HEK293T (cell line): ENCODE results near the gene SCNN1B.

Experiments
- CTCF ChIA-PET: fragments of 350-600 bp; formaldehyde crosslinking; extraction: SDS; loops from one replicate; lab custom pipeline; 2021; ENCODE audit warnings: antibody characterized with exemption, inconsistent platforms; lab: Yijun Ruan, JAX
- POLR2A ChIA-PET: fragments of 350-600 bp; formaldehyde crosslinking; extraction: SDS; loops from one replicate; lab custom pipeline; 2020; ENCODE audit warnings: antibody characterized with exemption, inconsistent platforms; lab: Yijun Ruan, JAX
- DNase-seq: peaks from one replicate; pipeline ENCODE4 v3.0.0; 2012; ENCODE audit warnings: mixed read lengths; ENCODE audit errors: extremely low spot score
- ARNT ChIP-seq: fragments of 450-650 bp; IDR thresholded peaks from 2 replicates; pipeline ENCODE4 v1.6.1; 2017; ENCODE audit warnings: mild to moderate bottlenecking
- BHLHE40 ChIP-seq: fragments of 450-650 bp; IDR thresholded peaks from 2 replicates; pipeline ENCODE4 v1.6.1; 2016; ENCODE audit warnings: mild to moderate bottlenecking, moderate library complexity, borderline replicate concordance
- CTBP1 ChIP-seq: fragments of 450-650 bp; IDR thresholded peaks from 2 replicates; pipeline ENCODE4 v1.6.1; 2016; ENCODE audit warnings: borderline replicate concordance
- ELF4 ChIP-seq: fragments of 450-650 bp; IDR thresholded peaks from 2 replicates; pipeline ENCODE4 v1.6.1; 2017; ENCODE audit warnings: antibody characterized with exemption
- FOXA1 ChIP-seq: fragments of 450-650 bp; IDR thresholded peaks from 2 replicates; pipeline ENCODE4 v1.6.1; 2016; ENCODE audit warnings: mild to moderate bottlenecking
- FOXK2 ChIP-seq: fragments of 450-650 bp; IDR thresholded peaks from 2 replicates; pipeline ENCODE4 v1.6.1; 2016; ENCODE audit warnings: mild to moderate bottlenecking
- FOXM1 ChIP-seq: fragments of 450-650 bp; IDR thresholded peaks from 2 replicates; pipeline ENCODE4 v1.6.1; 2017; ENCODE audit warnings: mild to moderate bottlenecking, borderline replicate concordance
- HDGF ChIP-seq: fragments of 450-650 bp; IDR thresholded peaks from 2 replicates; pipeline ENCODE4 v1.6.1; 2017; ENCODE audit warnings: antibody characterized with exemption, borderline replicate concordance
- L3MBTL2 ChIP-seq: fragments of 450-650 bp; conservative IDR thresholded peaks from 2 replicates; pipeline ENCODE4 v1.6.1; 2016; ENCODE audit warnings: mild to moderate bottlenecking
- LEF1 ChIP-seq: fragments of 450-650 bp; IDR thresholded peaks from 2 replicates; pipeline ENCODE4 v1.6.1; 2017; ENCODE audit warnings: mild to moderate bottlenecking, borderline replicate concordance
- NFRKB ChIP-seq: fragments of 450-650 bp; IDR thresholded peaks from 2 replicates; pipeline ENCODE4 v1.6.1; 2016; ENCODE audit warnings: mild to moderate bottlenecking, moderate library complexity
- SP1 ChIP-seq: fragments of 450-650 bp; IDR thresholded peaks from 2 replicates; pipeline ENCODE4 v1.6.1; 2017
- SUZ12 ChIP-seq: fragments of 450-650 bp; IDR thresholded peaks from 2 replicates; pipeline ENCODE4 v1.6.1; 2016; ENCODE audit warnings: mild to moderate bottlenecking
- TARDBP ChIP-seq: fragments of 450-650 bp; IDR thresholded peaks from 2 replicates; pipeline ENCODE4 v1.6.1; 2016
- ZNF384 ChIP-seq: fragments of 450-650 bp; IDR thresholded peaks from 2 replicates; pipeline ENCODE4 v1.6.1; 2016
- TF ChIP-seq, protein P1 (sequence below): fragments of 450-650 bp; IDR thresholded peaks from 2 replicates; pipeline ENCODE4 v1.6.1; 2016

The SCNN1B gene

GRCh38 chr16:23354246-23354645 lies 52.1 kb downstream of the SCNN1B start:
- ChIA-PET POLR2A (no interaction called here), CTCF (no interaction called here)
- TF ChIP-seq FOXA1 = no peak
- no peak for TF ChIP-seq HDGF
- no peak for TF ChIP-seq FOXK2
- no peak for TF ChIP-seq CTBP1
- no peak for TF ChIP-seq SP1
- TF ChIP-seq NFRKB = no peak
- no peak for TF ChIP-seq LEF1
- no peak for DNase-seq

DNA sequence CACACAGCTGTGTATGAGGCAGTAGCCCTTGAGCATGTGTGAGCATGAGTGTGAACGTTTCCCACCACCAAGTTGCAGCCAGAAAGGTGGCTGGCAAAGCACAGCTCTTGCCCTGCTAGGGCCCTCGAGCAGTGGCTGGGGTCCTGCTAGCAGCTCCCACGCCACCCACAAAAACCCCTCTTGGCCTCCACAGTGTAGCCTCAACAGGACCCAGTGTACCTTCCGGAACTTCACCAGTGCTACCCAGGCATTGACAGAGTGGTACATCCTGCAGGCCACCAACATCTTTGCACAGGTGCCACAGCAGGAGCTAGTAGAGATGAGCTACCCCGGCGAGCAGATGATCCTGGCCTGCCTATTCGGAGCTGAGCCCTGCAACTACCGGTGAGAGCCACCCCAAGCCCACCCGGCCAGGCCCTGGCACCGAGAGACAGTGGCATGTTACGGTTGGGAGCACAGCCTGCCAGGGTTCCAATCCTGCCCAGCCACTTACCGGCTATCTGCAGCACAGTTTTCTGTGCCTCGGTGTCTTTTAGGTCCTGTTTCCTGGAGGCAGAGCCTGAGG lies 53.1 kb downstream of the SCNN1B start:
- ChIA-PET CTCF (interaction anchor here (0.6 kb wide), 1 partner anchor 10 kb away, joined by 3 read pairs; no protein-coding TSS in a partner anchor), POLR2A (no interaction called here)
- no peak for DNase-seq
- no peak for TF ChIP-seq ELF4
- TF ChIP-seq, protein P1, sequence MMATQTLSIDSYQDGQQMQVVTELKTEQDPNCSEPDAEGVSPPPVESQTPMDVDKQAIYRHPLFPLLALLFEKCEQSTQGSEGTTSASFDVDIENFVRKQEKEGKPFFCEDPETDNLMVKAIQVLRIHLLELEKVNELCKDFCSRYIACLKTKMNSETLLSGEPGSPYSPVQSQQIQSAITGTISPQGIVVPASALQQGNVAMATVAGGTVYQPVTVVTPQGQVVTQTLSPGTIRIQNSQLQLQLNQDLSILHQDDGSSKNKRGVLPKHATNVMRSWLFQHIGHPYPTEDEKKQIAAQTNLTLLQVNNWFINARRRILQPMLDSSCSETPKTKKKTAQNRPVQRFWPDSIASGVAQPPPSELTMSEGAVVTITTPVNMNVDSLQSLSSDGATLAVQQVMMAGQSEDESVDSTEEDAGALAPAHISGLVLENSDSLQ = no peak
- no peak for TF ChIP-seq L3MBTL2
- TF ChIP-seq FOXA1 = no peak
- no peak for TF ChIP-seq ARNT
- TF ChIP-seq SP1 = no peak
- TF ChIP-seq FOXK2 = no peak
- TF ChIP-seq TARDBP = no peak
- no peak for TF ChIP-seq SUZ12
- TF ChIP-seq CTBP1 = no peak
- TF ChIP-seq NFRKB = no peak
- no peak for TF ChIP-seq HDGF
- TF ChIP-seq FOXM1 = no peak
- no peak for TF ChIP-seq LEF1
- TF ChIP-seq ZNF384 = no peak

DNA sequence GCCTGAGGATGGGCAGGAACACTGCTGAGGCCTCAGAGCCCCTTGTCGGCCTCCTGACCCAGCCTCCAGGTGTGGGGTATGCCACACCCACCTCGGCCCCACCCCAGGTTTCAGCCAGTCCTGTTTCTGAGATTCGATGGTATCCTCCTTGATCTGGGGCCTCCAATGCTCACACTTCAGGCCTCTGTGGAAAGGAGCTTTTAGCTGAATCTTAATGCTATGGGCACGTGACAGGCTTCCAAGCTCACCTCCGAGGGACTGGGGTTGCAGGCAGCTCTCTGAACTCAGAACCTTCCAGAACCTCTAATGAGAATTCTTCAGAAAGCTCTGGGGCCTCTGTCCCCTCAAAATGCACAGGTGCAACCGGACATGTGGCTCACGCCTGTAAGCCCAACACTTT lies 54.8 kb downstream of the SCNN1B start:
- ChIA-PET POLR2A (no interaction called here), CTCF (no interaction called here)
- DNase-seq = no peak
- TF ChIP-seq ELF4 = no peak
- no peak for TF ChIP-seq LEF1
- no peak for TF ChIP-seq BHLHE40
- no peak for TF ChIP-seq FOXK2
- no peak for TF ChIP-seq ARNT
- no peak for TF ChIP-seq SP1
- TF ChIP-seq CTBP1 = no peak
- no peak for TF ChIP-seq NFRKB
- TF ChIP-seq TARDBP = no peak
- TF ChIP-seq L3MBTL2 = no peak

GRCh38 chr16:23357761-23358290 lies 55.7 kb downstream of the SCNN1B start:
- CTCF ChIA-PET = no interaction called here
- TF ChIP-seq ARNT (no peak), LEF1 (no peak), FOXK2 (no peak), HDGF (no peak), ZNF384 (no peak), CTBP1 (no peak), NFRKB (no peak), FOXA1 (no peak), SP1 (no peak)
- DNase-seq = no peak
- POLR2A ChIA-PET = no interaction called here

DNA sequence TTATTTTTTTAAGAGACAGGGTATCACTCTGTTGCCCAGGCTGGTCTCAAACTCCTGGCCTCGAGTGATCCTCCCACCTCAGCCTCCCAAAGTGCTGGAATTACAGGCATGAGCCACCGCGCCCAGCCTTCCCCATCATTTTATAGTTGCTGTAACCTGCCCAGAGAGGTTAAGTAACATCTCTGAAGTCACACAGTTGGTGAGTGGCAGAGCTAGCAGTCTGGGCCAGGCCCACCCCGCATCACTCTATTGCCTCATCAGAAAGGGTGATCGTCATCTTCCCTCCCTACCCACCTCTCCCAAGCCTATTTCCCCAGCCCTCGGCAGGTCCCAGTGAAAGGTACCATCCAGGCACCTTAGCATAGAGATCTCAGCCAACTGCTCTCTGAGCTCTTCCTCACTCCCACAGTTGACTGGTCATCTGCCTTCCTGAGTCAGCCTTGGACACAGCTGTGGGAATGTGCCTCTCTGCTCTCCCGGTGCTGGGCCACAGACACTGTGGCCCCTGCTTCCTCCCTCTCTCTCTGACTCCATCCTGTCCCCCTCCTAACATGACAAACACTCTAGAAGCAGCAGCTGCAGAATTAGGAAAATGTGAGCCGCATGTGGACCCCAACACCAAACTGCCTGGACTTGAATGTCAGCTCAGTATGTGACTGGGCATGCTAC lies 57.1 kb downstream of the SCNN1B start:
- TF ChIP-seq, protein P1 = no peak
- TF ChIP-seq FOXM1 = no peak
- no peak for TF ChIP-seq TARDBP
- no peak for TF ChIP-seq ELF4
- no peak for TF ChIP-seq BHLHE40
- no peak for TF ChIP-seq HDGF
- no peak for TF ChIP-seq ARNT
- no peak for TF ChIP-seq ZNF384
- TF ChIP-seq FOXK2 = no peak
- no peak for DNase-seq
- ChIA-PET CTCF (no interaction called here), POLR2A (no interaction called here)

DNA sequence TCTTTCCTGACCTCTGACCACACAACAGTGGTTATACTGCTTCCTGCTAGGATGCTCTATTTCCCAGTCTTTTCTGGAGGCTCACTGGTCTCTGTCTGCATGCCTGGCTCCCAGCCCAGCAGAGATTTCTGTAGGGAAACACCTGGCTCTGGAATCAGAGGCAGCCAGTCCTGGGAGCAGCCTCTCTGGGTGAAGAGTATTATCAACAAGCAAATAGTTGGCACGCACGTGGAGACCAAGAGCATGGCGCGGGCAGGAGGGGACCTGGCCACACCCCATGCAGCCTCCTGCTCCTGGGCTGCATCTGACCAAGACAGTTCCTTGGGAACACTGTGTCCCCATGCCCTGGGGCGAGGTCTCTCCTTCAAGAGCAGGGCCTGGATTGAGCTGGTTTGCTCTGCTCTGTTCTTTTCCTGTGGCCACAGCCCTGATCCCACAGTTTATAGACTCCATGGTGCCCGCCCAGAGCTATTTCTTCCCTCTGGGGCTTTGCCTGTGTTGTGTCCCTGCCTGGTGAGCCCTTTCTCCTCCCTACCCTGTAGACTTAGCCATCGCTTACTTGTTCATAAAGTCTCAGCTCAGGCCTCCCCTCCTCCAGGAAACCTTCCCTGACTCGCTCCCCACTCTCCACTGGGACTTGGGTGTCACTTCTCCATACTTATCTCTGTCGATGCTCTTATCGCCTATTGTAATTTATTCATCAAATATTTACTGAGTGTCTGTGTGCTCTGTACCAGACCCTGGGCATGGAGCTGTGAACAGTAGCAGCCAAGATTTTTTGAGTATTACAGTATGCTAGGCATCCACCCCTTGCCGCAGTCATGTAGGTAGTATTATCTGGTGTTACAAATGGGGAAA lies 60.6 kb downstream of the SCNN1B start:
- TF ChIP-seq HDGF (no peak), NFRKB (no peak), SUZ12 (no peak), BHLHE40 (no peak), SP1 (no peak), ELF4 (no peak), ZNF384 (no peak), FOXA1 (no peak), CTBP1 (no peak), ARNT (no peak), FOXM1 (no peak), L3MBTL2 (no peak), FOXK2 (no peak)
- POLR2A ChIA-PET = interaction anchor here (1.1 kb wide), 1 partner anchor 16 kb away, joined by 3 read pairs; no protein-coding TSS in a partner anchor
- no peak for DNase-seq
- CTCF ChIA-PET = interaction anchor here (0.6 kb wide), 1 partner anchor 79 kb away, joined by 3 read pairs; no protein-coding TSS in a partner anchor
